ENCODE results near the gene UPK3BL2.
"Not testable (repeated sequence)": the region's sequence is repeated elsewhere in the genome, so short reads cannot be mapped to it uniquely, and the experiment has no call there.

The UPK3BL2 gene

DNA sequence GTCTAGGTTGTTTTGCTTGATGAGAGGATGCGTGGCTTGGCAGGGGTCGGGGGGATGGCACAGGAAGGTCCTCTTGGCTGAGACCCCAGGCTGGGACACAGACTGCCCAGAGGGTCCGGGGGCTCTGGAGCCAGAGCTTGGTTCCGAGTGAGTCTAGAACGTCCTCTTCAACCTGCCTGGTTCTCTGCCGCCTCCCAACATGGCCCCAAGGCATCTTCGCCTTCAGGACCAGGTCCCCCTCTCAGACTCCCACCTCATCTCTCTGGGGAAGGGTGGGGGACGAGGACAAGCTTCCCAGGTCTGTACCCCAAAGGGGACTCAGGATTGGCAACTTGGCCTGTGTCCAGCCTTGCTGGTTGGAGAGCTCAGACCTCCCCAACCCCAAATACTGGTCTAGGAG lies 1.4 kb downstream of the UPK3BL2 start:
- in situ Hi-C loops (cut with MboI; ENCODE audit: low sequenced_read_pairs, unreplicated experiment); DNase-seq (ENCODE audit: low spot score): not testable (repeated sequence)

- in situ Hi-C loops (cut with MboI; ENCODE audit: low sequenced_read_pairs, unreplicated experiment); DNase-seq (ENCODE audit: low spot score): not testable (repeated sequence)
Observed at GRCh38 chr7:102540604-102541003, 2.9 kb downstream of the UPK3BL2 start.

DNA sequence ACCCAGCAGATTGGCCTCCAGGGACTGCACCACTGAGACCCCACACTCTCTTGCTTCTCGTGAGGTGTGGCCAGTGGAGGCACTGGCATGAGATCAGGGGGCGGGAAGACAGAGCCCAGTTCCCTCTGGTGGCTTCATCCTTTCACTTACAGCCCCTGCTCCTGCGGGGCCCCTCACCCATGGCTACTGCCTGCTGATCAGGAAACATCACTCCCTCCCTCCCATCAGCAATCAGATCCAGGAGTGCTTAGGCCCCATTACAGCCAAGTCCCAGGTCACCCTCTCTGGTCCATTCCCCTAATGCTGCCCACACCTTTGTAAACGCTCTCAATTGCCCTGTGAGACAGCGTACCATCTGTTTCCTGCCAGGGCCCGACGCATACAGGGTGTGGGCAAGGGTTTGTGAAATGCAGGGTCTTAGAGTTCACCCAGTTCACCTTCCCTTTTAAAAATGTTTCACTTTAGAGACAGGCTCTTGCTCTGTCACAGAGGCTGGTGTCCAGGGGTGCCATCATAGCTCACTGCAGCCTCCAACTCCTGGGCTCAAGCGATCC lies 8.4 kb downstream of the UPK3BL2 start:
- in situ Hi-C loops (cut with MboI; ENCODE audit: low sequenced_read_pairs, unreplicated experiment); DNase-seq (ENCODE audit: low spot score): not testable (repeated sequence)

GRCh38 chr7:102532127-102532526 lies 11.4 kb downstream of the UPK3BL2 start:
- in situ Hi-C loops (cut with MboI; ENCODE audit: low sequenced_read_pairs, unreplicated experiment); DNase-seq (ENCODE audit: low spot score): not testable (repeated sequence)

DNA sequence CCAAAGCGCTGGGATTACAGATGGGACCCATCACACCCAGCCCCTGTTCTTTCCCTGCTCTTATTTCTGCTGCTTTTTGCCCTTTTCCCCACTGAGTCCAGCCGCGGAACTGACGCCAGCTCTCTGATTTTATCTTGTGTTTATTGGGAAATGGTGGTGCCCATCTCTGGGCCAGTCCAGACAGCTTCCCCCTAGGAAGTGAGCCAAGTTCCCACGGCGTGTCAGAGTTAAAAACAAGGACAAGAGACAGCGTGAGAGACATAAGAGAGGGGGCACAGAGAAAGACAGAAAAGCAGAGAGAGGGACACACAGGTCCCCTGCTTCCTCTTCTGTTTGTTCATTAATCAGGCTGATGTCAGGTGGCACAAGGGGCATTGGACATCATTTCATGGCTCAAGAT lies 11.9 kb downstream of the UPK3BL2 start:
- DNase-seq (ENCODE audit: low spot score); in situ Hi-C loops (cut with MboI; ENCODE audit: low sequenced_read_pairs, unreplicated experiment): not testable (repeated sequence)

DNA sequence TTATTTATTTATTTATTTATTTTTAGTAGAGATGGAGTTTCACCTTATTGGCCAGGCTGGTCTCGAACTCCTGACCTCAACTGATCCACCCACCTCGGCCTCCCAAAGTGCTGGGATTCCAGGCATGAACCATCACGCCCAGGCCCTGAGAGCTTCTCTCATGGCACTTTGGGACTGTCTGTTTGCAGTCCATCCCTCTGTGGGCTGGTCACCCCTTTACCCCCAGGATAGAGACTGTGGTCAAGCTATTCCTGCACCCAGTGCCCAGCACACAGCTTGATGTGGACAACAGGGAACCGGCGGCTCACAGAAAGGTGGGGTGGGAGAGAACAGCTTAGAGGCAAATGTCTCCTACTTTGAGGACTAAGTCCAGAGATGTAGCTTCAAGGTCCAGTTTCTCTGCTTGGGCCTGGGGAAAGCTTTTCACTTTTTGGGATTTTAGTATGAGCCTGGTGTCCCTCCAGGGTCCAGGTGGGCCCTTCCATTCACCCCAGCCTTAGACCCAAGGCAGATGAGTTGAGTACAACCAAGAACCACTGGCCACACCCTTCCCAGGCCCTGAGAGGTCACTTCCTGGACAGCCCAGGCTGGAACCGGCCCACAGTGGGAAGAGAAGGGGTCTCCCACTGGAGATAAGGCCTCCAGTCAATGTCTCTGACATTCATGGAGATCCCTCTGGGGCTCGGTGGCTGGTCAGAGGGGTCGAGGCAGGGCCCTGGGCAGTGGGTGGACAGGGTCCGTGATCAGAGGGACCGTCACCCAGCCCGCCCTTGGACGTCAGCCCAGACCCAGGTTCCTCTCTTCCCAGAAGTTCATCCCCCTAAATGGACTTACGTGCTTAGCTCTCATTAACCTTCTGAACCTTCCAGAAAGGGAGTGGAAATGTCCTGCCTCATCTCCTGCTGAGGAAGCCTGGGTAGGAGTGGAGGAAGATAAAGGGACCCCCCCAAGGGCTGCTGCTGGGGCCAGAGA lies 15.4 kb downstream of the UPK3BL2 start:
- in situ Hi-C loops (cut with MboI; ENCODE audit: low sequenced_read_pairs, unreplicated experiment); DNase-seq (ENCODE audit: low spot score): not testable (repeated sequence)

DNA sequence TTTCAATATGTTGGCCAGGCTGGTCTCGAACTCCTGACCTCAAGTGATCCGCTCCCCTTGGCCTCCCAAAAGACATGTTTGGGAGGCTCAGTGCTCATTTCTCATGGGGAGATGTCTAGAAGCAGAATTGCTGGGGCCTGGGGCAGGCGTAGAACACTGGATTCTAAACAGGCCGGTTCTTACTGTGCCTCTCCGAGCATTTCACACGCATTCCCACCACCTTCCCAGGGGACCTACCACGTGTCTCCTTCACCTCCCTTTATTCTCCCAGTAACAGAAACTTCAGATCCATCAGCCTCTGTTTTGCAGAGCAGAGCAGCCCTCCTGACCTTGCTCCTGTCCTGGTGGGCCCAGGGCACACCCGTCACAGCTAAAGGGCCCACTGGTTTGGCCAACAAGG lies 16.3 kb downstream of the UPK3BL2 start:
- DNase-seq (ENCODE audit: low spot score); in situ Hi-C loops (cut with MboI; ENCODE audit: low sequenced_read_pairs, unreplicated experiment): not testable (repeated sequence)

GRCh38 chr7:102524803-102525202 lies 18.7 kb downstream of the UPK3BL2 start:
- in situ Hi-C loops (cut with MboI; ENCODE audit: low sequenced_read_pairs, unreplicated experiment); DNase-seq (ENCODE audit: low spot score): not testable (repeated sequence)

- DNase-seq (ENCODE audit: low spot score); in situ Hi-C loops (cut with MboI; ENCODE audit: low sequenced_read_pairs, unreplicated experiment): not testable (repeated sequence)
Observed at GRCh38 chr7:102520797-102521196, 22.7 kb downstream of the UPK3BL2 start.

DNA sequence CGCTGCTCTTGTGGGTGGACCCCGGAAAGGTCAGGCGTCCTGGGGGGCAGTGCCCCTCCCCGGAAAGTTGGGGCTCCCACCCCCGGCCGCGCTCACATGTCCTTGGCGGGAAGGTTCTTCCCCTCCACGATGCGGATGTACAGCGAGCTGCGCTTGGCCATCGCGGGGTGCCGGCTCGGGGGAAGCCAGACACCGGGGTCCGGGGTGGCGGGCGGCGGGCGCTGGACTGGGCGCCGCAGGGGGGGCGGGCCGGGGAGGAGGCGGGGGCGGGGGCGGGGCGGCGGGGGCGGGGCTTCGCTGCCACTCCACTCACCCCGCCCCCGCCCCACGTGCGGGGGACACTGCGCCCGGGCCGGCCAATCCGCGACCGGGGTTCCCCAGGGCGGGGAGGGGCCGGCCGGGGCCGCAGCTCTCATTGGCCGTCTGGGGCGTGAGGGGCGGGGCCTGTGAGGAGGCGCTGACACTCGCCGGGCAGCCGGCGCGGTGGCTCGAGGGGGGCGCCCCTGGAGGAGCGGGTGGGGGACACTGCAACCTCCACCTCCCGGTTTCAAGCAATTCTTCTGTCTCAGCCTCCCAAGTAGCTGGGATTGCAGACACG lies 25.8 kb downstream of the UPK3BL2 start, which contains the start of gene RASA4B:
Gene RASA4B, minus strand, starts transcription at position 228 of the 598 bp plus-strand sequence. Its CDS starts 67 bp downstream, at position 161.
- in situ Hi-C loops (cut with MboI; ENCODE audit: low sequenced_read_pairs, unreplicated experiment); DNase-seq (ENCODE audit: low spot score): not testable (repeated sequence)

GRCh38 chr7:102516951-102517350 lies 26.5 kb downstream of the UPK3BL2 start:
- in situ Hi-C loops (cut with MboI; ENCODE audit: low sequenced_read_pairs, unreplicated experiment); DNase-seq (ENCODE audit: low spot score): not testable (repeated sequence)

DNA sequence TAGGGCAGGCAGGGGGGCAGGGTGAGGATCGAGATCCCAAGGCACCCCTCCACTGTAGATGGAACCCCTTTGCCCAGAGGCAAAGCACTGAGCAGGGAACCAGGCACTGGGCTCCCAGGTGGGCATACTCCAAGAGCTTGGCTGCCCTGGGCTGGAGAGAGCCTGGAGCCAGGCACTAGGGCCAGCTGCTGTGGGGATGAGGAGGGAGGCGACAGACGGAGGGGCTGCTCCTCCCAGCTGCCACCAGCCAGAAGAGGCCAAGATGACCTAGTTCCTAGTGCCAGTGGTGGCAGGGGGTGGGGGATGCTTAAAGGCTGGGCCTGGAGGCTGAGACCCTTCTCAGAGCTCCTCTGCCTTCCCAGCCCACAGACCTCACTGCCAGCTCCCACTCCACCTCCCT lies 27.6 kb downstream of the UPK3BL2 start:
- in situ Hi-C loops (cut with MboI; ENCODE audit: low sequenced_read_pairs, unreplicated experiment); DNase-seq (ENCODE audit: low spot score): not testable (repeated sequence)

DNA sequence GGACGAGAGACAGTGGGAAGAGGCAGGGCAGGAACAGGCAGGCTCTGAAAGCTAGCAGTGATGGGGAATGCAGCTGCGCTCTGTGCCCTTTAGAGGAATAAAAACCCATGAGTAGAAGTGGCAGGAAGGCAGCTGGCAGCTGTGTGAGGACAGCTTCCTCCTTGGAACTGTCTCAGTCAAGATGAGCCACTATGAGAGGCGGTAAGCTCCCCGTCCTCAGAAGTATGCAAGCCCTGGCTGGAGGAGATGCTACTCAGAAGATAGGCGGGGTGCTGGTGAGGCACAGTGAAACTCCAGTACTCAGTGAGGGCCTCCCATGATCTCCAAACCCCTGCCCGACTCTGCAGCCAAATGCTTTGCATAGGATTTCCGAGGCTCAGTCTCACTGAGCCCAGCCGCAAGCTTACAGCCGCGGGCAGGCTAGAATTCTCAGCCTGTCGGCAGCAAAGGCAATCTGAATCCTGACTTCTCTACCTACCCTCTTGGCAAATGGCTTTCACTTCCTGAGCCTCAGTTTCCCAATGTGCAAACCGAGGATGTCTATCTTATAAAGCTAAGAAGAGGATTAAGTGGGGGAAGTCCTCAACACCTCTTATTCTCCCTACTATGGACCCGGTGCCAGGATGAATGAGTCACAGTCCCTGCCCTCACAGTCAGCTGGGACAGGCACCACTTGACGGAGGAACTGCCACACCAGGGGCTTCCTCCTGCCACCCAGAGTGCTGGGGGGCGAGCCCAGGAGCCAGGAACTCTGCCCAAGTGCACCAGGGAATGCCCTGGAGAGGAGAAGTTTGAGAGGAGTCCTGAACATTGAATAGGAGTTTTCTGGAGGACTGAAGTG lies 28.4 kb downstream of the UPK3BL2 start:
- DNase-seq (ENCODE audit: low spot score) = not testable (repeated sequence)

DNA sequence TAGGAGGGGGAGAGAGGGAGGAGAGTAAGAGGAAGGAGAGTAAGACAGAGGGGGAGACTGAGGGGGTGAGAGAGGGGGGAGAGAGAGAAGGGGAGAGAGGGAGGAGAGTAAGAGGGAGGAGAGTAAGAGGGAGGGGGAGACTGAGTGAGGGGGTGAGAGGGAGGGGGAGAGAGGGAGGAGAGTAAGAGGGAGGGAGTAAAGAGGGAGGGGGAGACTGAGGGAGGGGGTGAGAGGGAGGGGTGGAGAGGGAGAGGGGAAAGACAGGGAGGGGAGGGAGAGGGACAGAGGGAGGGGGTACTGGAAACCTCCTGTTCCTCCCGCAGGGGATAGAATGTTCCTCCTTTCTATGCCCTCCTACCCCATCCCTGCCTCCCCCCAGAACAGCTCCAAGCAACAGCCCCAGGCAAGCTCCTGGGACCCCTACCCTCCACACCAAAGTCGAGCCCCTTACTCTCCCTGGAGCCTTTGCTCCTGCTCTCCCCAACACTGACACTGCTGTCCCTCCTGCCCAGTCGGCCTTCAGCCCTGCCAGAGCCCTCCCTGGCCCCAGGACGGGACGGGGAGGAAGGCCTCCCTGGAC lies 30.8 kb downstream of the UPK3BL2 start:
- in situ Hi-C loops (cut with MboI; ENCODE audit: low sequenced_read_pairs, unreplicated experiment); DNase-seq (ENCODE audit: low spot score): not testable (repeated sequence)

More for the DNA sequence above, 28.4 kb downstream of the UPK3BL2 start:
- in situ Hi-C loops (cut with MboI; ENCODE audit: low sequenced_read_pairs, unreplicated experiment) = not testable (repeated sequence)

DNA sequence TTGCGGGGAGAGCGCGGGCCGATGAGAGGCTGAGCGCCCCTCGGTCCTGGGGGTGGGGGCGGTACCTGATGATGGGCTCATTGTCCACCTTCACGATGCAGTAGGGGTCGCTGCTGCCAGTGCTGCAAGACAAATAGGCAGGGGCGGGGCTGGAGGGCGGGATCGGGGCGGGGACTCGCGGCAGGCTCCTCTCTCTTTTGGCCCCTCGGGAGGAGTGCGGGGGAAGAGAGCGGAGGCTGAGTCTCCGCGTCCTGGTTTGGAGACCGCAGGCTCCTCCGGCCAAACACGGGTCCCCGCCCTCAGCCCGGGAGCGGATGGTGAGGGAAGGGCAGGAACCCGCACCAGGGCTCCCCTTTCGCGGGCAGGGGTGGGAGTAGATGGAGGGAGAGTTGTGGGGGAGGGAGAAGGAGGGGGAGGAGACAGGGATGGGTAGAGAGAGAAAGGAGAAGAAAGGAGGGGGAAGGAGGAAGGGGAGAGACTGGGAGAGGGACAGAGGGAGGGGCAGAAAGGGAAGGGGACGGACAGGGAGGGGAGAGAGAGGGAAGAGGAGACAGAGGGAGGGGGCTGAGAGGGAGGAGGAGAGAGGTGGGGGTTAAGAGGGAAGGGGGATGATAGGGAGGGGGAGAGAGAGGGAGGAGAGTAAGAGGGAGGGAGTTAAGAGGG lies 31.5 kb downstream of the UPK3BL2 start:
- in situ Hi-C loops (cut with MboI; ENCODE audit: low sequenced_read_pairs, unreplicated experiment); DNase-seq (ENCODE audit: low spot score): not testable (repeated sequence)

GRCh38 chr7:102510575-102510974 lies 32.9 kb downstream of the UPK3BL2 start:
- DNase-seq (ENCODE audit: low spot score); in situ Hi-C loops (cut with MboI; ENCODE audit: low sequenced_read_pairs, unreplicated experiment): not testable (repeated sequence)

DNA sequence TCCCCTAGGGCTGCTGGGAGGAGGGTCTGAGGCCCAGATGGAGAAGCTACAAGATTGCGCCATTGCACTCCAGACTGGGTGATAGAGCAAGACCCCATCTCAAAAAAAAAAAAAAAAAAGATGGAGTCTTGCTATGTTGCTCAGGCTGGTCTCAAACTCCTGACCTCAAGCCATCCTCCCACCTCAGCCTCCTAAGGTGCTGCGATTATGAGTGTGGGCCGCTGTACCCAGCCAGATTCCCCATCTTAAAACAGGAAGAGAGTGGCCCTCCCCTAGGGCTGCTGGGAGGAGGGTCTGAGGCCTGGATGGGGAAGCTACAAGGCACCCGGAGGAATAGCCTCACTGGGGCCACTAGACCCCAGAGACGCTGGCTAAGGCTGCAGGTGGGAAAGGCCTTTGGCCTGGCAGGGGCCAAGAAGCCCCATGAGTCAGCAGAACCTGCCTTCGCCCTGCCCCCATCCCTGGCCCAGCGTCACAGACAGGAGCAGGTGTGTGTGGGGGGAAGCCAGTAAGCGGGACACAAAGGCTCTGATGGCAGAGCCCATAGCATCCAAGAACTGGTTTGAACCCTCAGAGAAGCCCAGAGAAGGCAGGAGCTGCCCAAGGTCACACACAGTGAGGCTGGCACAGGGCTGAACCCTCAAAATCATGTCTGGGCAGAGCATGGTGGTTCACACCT lies 35.9 kb downstream of the UPK3BL2 start:
- in situ Hi-C loops (cut with MboI; ENCODE audit: low sequenced_read_pairs, unreplicated experiment); DNase-seq (ENCODE audit: low spot score): not testable (repeated sequence)
